NCI-H2227 treated with DMSO at 0.1 percent for 48 hours (cell line): ENCODE measurements around the gene FARP1.

Experiments used
- DNase-seq: peaks from one replicate; lab custom pipeline; 2025; lab: John Stamatoyannopoulos, UW

FARP1 gene

GRCh38 chr13:98173431-98174152 lies 30.7 kb downstream of the FARP1 start:
- no peak for DNase-seq

GRCh38 chr13:98174307-98174706 lies 31.4 kb downstream of the FARP1 start:
- no peak for DNase-seq

GRCh38 chr13:98175043-98175442 lies 32.1 kb downstream of the FARP1 start:
- DNase-seq: no peak

- no peak for DNase-seq
Observed at GRCh38 chr13:98175823-98176222, 32.9 kb downstream of the FARP1 start.

GRCh38 chr13:98176777-98177608 lies 34.1 kb downstream of the FARP1 start, which contains the start of gene RNF113B:
RNF113B (minus strand) TSS chr13:98177269; CDS start chr13:98177236, 33 bp downstream.
- no peak for DNase-seq

GRCh38 chr13:98180092-98180491 lies 37.2 kb downstream of the FARP1 start:
- no peak for DNase-seq

- DNase-seq: no peak
Observed at GRCh38 chr13:98181111-98181815, 38.4 kb downstream of the FARP1 start.

GRCh38 chr13:98182153-98182552 lies 39.3 kb downstream of the FARP1 start:
- DNase-seq: no peak

- no peak for DNase-seq
Observed at GRCh38 chr13:98182589-98182988, 39.7 kb downstream of the FARP1 start.

GRCh38 chr13:98184792-98185191 lies 41.9 kb downstream of the FARP1 start:
- no peak for DNase-seq

- no peak for DNase-seq
Observed at GRCh38 chr13:98187155-98187964, 44.5 kb downstream of the FARP1 start.

- no peak for DNase-seq
Observed at GRCh38 chr13:98187965-98188261, 45.0 kb downstream of the FARP1 start.

GRCh38 chr13:98188544-98189166 lies 45.8 kb downstream of the FARP1 start:
- DNase-seq: no peak

- DNase-seq: no peak
Observed at GRCh38 chr13:98189841-98190505, 47.1 kb downstream of the FARP1 start.

- DNase-seq: no peak
Observed at GRCh38 chr13:98190889-98191444, 48.1 kb downstream of the FARP1 start.

- no peak for DNase-seq
Observed at GRCh38 chr13:98192008-98192407, 49.1 kb downstream of the FARP1 start.

GRCh38 chr13:98195054-98195791 lies 52.3 kb downstream of the FARP1 start:
- DNase-seq: no peak

GRCh38 chr13:98198683-98199082 lies 55.8 kb downstream of the FARP1 start:
- DNase-seq: no peak

GRCh38 chr13:98199480-98199879 lies 56.6 kb downstream of the FARP1 start:
- DNase-seq: no peak
